Mesenchymal stem cell (in vitro differentiated cells and primary cell): ENCODE data around the gene COL27A1. TPM values are rescaled to one million over a fixed set of nuclear protein-coding genes. Genes with fewer than 3 reads are reported as not detected.

Source experiments
- DNase-seq: peaks from one replicate; pipeline ENCODE4 v3.0.0-alpha.2; 2013
- H2AFZ ChIP-seq: one replicate; pipeline ENCODE4 v1.6.1; 2013; ENCODE audit warnings: low read depth, mild to moderate bottlenecking, control low read depth, inconsistent platforms, low read length, moderate library complexity
- H2AK5ac ChIP-seq: 2 replicates; pipeline ENCODE4 v1.6.1; 2013; ENCODE audit warnings: low read length, moderate library complexity, mild to moderate bottlenecking, inconsistent platforms; ENCODE audit not compliant: severe bottlenecking
- H2BK120ac ChIP-seq: one replicate; pipeline ENCODE4 v1.6.1; 2013; ENCODE audit warnings: low read depth, mild to moderate bottlenecking, inconsistent platforms, low read length, moderate library complexity
- H2BK12ac ChIP-seq, 2 experiments: one replicate each; pipeline ENCODE4 v1.6.1; 2013; ENCODE audit warnings: inconsistent platforms in 2 of 2, low read length in 2 of 2, mild to moderate bottlenecking in 2 of 2, moderate library complexity in 2 of 2, control low read depth in 1 of 2
- H2BK15ac ChIP-seq: one replicate; pipeline ENCODE4 v1.6.1; 2013; ENCODE audit warnings: mild to moderate bottlenecking, low read depth, inconsistent platforms; ENCODE audit not compliant: poor library complexity, severe bottlenecking
- H2BK5ac ChIP-seq: 2 replicates; pipeline ENCODE4 v1.6.1; 2013; ENCODE audit warnings: low read depth, mild to moderate bottlenecking, low read length, control low read depth, inconsistent platforms; ENCODE audit not compliant: poor library complexity, severe bottlenecking
- H3K14ac ChIP-seq, 2 experiments: one replicate each; pipeline ENCODE4 v1.6.1; 2013; ENCODE audit warnings: inconsistent platforms in 2 of 2, low read length in 2 of 2, control low read depth in 1 of 2, mild to moderate bottlenecking in 1 of 2, moderate library complexity in 1 of 2
- H3K18ac ChIP-seq, 2 experiments: one replicate each; pipeline ENCODE4 v1.6.1; 2013; ENCODE audit warnings: inconsistent platforms in 2 of 2, low read length in 2 of 2, control low read depth in 1 of 2, low read depth in 1 of 2, mild to moderate bottlenecking in 1 of 2
- H3K23ac ChIP-seq, 2 experiments: one replicate each; pipeline ENCODE4 v1.6.1; 2013; ENCODE audit warnings: inconsistent platforms in 2 of 2, low read length in 2 of 2, mild to moderate bottlenecking in 2 of 2, moderate library complexity in 2 of 2, control low read depth in 1 of 2
- H3K27ac ChIP-seq: 2 replicates; pipeline ENCODE4 v1.5.1; 2013; ENCODE audit warnings: mild to moderate bottlenecking, moderate library complexity, low read length, control low read depth, inconsistent platforms; ENCODE audit not compliant: poor library complexity, severe bottlenecking
- H3K27me3 ChIP-seq, 2 experiments: 2 replicates each; pipeline versions ENCODE4 v1.6.1 to v1.7.0; 2013; ENCODE audit warnings: low read length in 2 of 2, mild to moderate bottlenecking in 2 of 2, moderate library complexity in 2 of 2, control low read depth in 1 of 2, inconsistent platforms in 1 of 2; ENCODE audit not compliant: control insufficient read depth in 1 of 2, insufficient read depth in 1 of 2
- H3K36me3 ChIP-seq, 2 experiments: 2 replicates each; pipeline versions ENCODE4 v1.6.1 to v1.7.0; 2013; ENCODE audit warnings: low read length in 2 of 2, control low read depth in 1 of 2, inconsistent platforms in 1 of 2, low read depth in 1 of 2, mild to moderate bottlenecking in 1 of 2; ENCODE audit not compliant: insufficient read depth in 2 of 2, control insufficient read depth in 1 of 2
- H3K4ac ChIP-seq, 2 experiments: one replicate each; pipeline ENCODE4 v1.6.1; 2013; ENCODE audit warnings: inconsistent platforms in 2 of 2, low read length in 2 of 2, mild to moderate bottlenecking in 2 of 2, moderate library complexity in 2 of 2, control low read depth in 1 of 2, low read depth in 1 of 2
- H3K4me1 ChIP-seq: 2 replicates; pipeline ENCODE4 v1.6.1; 2013; ENCODE audit warnings: low read depth, low read length, control low read depth; ENCODE audit not compliant: control insufficient read depth, insufficient read depth
- H3K4me2 ChIP-seq: 2 replicates; pipeline ENCODE4 v1.6.1; 2013; ENCODE audit warnings: low read length, mild to moderate bottlenecking, inconsistent platforms; ENCODE audit not compliant: poor library complexity, severe bottlenecking
- H3K4me3 ChIP-seq, 2 experiments: 2 replicates each; pipeline versions ENCODE4 v1.5.1 to v1.7.0; 2013; ENCODE audit warnings: low read length in 2 of 2, mild to moderate bottlenecking in 2 of 2, control low read depth in 1 of 2, low read depth in 1 of 2; ENCODE audit not compliant: insufficient read depth in 1 of 2
- H3K79me1 ChIP-seq: replicated peaks from 2 replicates; pipeline ENCODE4 v1.6.1; 2013; ENCODE audit warnings: mild to moderate bottlenecking, control low read depth, low read length, inconsistent platforms; ENCODE audit not compliant: poor library complexity, severe bottlenecking
- H3K9ac ChIP-seq: 2 replicates; pipeline ENCODE4 v1.7.0; 2013; ENCODE audit warnings: mild to moderate bottlenecking, low read length, moderate library complexity
- H3K9me3 ChIP-seq: 2 replicates; pipeline ENCODE4 v1.7.0; 2013; ENCODE audit warnings: mild to moderate bottlenecking, low read length; ENCODE audit not compliant: control insufficient read depth
- H4K8ac ChIP-seq: one replicate; pipeline ENCODE4 v1.6.1; 2013; ENCODE audit warnings: inconsistent platforms, mild to moderate bottlenecking, low read length, moderate library complexity
- H4K91ac ChIP-seq: one replicate; pipeline ENCODE4 v1.6.1; 2013; ENCODE audit warnings: mild to moderate bottlenecking, low read length, inconsistent platforms
- WGBS: methylation state at CpG from one replicate; pipeline ENCODE4 v1.1.7; 2013; ENCODE audit warnings: mixed read lengths; 5-methylcytosine and 5-hydroxymethylcytosine counted together
- polyA plus RNA-seq, 2 experiments: library from polyadenylated mRNA; stranded (reverse); fragments of 200-250 nt; gene quantifications; one replicate each; pipeline ENCODE4 v1.2.3, GENCODE V29; 2013

COL27A1 gene
- 13.9 TPM for polyA plus RNA-seq (2013, experiment 1 of 2)
- 12.5 TPM for polyA plus RNA-seq (2013, experiment 2 of 2)

DNA sequence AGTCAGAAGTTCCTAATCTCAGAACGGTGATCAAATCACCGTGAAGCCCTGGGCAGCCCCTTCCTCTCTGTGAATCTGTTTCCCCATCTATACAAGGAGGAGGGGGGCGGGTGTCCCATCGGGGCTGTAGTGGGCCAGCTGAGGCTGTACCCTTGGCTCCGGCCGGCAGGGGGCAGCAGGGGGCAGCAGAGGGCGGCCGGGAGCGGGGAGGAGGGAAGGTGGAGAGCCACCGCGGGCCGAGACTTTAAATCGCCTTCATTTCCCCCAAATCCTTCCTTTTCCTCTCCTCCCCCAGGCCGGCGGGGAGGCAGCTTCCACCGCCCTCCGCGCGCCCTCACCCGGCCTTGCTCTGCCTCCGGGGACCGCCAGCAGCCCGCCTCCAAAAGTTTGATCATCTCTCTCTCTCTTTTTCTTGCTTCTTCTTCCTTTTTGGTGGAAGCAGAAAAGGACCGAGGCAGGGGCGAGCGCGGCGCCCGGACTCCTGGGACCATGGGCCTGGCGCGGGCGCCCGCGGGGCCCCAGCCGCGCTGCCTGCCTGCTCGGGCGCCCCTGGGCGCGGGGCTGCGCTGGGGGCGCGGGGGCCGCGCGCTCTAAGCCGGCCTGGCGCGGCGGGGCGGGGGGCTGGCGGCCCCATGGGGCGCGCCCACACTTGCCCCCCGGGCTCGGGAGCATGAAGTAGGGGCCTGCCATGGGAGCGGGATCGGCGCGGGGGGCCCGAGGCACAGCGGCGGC, at the start of gene COL27A1:
Gene COL27A1 (plus strand): TSS at position 275 of the 732 bp plus-strand sequence. CDS start 414 bp downstream, at position 689.
- peak; percentile 81 for DNase-seq
- Histone ChIP-seq H3K4ac (peak within 1 kb of the TSS in 1 of 2 experiments; percentile 71), H2AFZ (peak within 1 kb of the TSS; percentile 68), H2BK12ac (no peak within 1 kb of the TSS), H3K9me3 (no peaks in the 10 kb centered on the region), H3K14ac (peak within 1 kb of the TSS in 1 of 2 experiments; percentile 33), H3K4me3 (peak within 1 kb of the TSS; percentile 77 to 83), H2BK120ac (peak within 1 kb of the TSS; percentile 36), H3K79me1 (peaks cover 4% of the 10 kb centered on the region), H2BK5ac (peak within 1 kb of the TSS; percentile 40), H3K23ac (peak within 1 kb of the TSS in 1 of 2 experiments; percentile 69), H3K9ac (peak within 1 kb of the TSS; percentile 76), H4K8ac (no peak within 1 kb of the TSS), H2AK5ac (no peak within 1 kb of the TSS), H2BK15ac (peak within 1 kb of the TSS; percentile 97), H3K4me2 (peak within 1 kb of the TSS; percentile 91), H3K27me3 (peaks cover 8 to 28% of the 10 kb centered on the region in 2 experiments), H3K27ac (peak within 1 kb of the TSS; percentile 63), H3K4me1 (peaks cover 36% of the 10 kb centered on the region), H3K18ac (peak within 1 kb of the TSS; percentile 71 to 83), H3K36me3 (peaks cover 0 to 7% of the 10 kb centered on the region in 2 experiments), H4K91ac (no peak within 1 kb of the TSS)
- 0% methylated on average over 23 of the region's 63 CpGs for WGBS

DNA sequence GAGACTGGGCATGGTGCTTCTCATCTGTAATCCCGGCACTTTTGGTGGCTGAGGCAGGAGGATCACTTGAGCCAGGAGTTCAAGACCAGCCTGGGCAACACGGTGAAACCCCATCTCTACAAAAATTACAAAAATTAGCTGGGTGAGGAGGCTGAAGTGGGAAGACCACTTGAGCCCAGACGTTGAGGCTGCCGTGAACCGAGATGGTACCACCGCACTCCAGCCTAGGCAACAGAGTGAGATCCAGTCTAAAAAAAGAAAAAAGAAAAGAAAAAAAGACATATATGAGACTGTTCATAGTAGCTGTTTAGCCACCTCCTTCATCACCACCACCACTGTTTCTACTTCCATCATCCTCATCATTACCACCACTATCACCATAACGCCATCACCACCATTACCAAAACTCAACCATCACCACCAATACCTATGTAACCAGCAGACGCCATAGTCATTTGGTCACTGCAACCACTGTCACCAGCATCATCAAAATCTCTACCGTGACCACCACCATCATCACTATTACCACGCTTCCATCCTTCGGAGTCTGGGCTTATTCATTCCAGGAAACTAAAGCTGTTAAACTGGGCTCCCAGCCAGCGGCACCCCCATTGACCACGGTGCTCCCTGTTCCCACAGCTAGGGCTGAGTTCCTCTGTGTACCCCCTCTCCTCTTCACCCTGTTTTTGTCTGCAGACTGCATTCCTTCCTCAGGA, 47.9 kb upstream of the COL27A1 start:
- no peak overlapping the region for H2BK5ac ChIP-seq

DNA sequence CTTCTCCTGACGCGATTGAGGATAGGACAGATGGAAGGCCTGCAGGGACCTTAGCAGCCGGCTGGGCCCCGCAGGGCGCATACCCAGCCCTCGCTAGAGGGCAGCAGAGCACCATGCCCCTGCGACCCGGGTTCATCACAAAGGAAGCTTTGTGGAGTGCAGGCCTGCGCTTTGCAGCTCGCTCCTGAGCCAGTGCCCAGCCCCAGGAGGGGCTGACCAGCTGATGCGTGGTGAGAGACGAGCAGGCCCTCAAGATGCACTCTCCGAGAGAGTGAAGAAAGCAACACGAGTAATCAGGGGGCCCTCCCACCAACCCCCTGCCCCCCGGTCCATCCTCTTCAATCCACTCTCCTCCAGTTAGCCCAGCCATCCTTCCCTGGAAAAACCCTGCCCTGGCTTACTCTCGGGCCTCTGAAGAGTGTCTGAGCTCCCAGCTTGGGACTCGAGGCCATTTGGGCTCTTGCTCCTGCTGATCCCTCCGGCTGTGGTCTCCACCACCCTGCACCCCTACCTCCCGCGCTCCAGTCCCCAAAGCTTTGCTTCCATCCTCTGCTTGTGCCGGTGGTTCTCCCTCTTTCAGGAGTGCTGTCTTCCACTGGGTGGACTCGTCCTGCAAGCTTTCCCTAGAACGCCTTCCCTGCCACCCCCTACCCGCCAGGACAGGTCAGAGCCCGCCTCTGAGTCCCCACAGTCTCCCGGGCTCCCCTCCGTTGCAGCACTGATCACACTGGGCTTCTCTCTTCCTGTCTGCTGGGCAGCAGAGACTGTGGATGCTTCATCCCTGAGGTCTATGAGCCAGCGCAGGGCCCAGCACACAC, 47.1 kb upstream of the COL27A1 start:
- H3K9ac ChIP-seq: no peak overlapping the region

More for the DNA sequence above, 47.9 kb upstream of the COL27A1 start:
- H3K18ac ChIP-seq: no peak overlapping the region
- H3K23ac ChIP-seq: no peak overlapping the region
- no peak overlapping the region for H3K9ac ChIP-seq
- H3K4me2 ChIP-seq: no peak overlapping the region
- H3K27me3 ChIP-seq: no peaks in the 10 kb centered on the region
- no peaks in the 10 kb centered on the region for H3K79me1 ChIP-seq
- H3K14ac ChIP-seq: no peak overlapping the region
- no peak for DNase-seq
- no peaks in the 10 kb centered on the region for H3K36me3 ChIP-seq
- H3K9me3 ChIP-seq: peaks cover 14% of the 10 kb centered on the region
- H2BK15ac ChIP-seq: no peak overlapping the region
- H3K4me3 ChIP-seq: no peak overlapping the region
- no peak overlapping the region for H3K27ac ChIP-seq
- no peak overlapping the region for H2AFZ ChIP-seq
- H2BK120ac ChIP-seq: no peak overlapping the region
- H2BK12ac ChIP-seq: no peak overlapping the region
- H2AK5ac ChIP-seq: no peak overlapping the region
- peaks cover 21% of the 10 kb centered on the region for H3K4me1 ChIP-seq
- no peak overlapping the region for H4K8ac ChIP-seq
- WGBS: 82% methylated on average over 11 of the region's 13 CpGs
- no peak overlapping the region for H4K91ac ChIP-seq
- H3K4ac ChIP-seq: no peak overlapping the region

More for the DNA sequence above, 47.1 kb upstream of the COL27A1 start:
- Histone ChIP-seq H2BK12ac (no peak overlapping the region), H3K36me3 (no peaks in the 10 kb centered on the region), H2AFZ (no peak overlapping the region), H3K14ac (no peak overlapping the region), H3K27ac (no peak overlapping the region), H3K4me1 (peaks cover 21% of the 10 kb centered on the region), H4K8ac (no peak overlapping the region), H3K4me3 (no peak overlapping the region), H3K9me3 (peaks cover 6% of the 10 kb centered on the region), H3K23ac (no peak overlapping the region), H2BK120ac (no peak overlapping the region), H3K27me3 (peaks cover 0 to under 1% of the 10 kb centered on the region in 2 experiments), H3K4ac (no peak overlapping the region), H2BK5ac (no peak overlapping the region), H3K18ac (no peak overlapping the region), H3K4me2 (no peak overlapping the region), H3K79me1 (no peaks in the 10 kb centered on the region), H4K91ac (no peak overlapping the region), H2BK15ac (no peak overlapping the region), H2AK5ac (peak overlapping the region; percentile 42)
- 43% methylated on average over 27 of the region's 28 CpGs for WGBS
- peak; percentile 74 for DNase-seq
